Spleen (tissue), 11 donors: ENCODE data around the gene OXER1. TPM values are rescaled to one million over a fixed set of nuclear protein-coding genes. Genes with fewer than 3 reads are reported as not detected.
A peak's percentile ranks its signal among the peaks of the same experiment; 100 is the strongest.

Experiments
- DNase-seq: peaks from one replicate; pipeline ENCODE4 v3.0.0-alpha.2; 2020
- H3K27ac ChIP-seq, 8 donors: fragments of 200-600 bp; sonication (generic) in 7 of 8; 1 replicate in 4 of 8; 2 replicates in 4 of 8; pipeline versions ENCODE4 v1.5.0 to v1.8.0; 2016 to 2021; ENCODE audit warnings: inconsistent platforms in 4 of 8, mild to moderate bottlenecking in 4 of 8, moderate library complexity in 1 of 8
- H3K27me3 ChIP-seq, 7 donors: fragments of 200-600 bp; sonication (generic) in 6 of 7; replicated peaks in 1 of 7; 1 replicate in 4 of 7; 2 replicates in 3 of 7; pipeline versions ENCODE4 v1.5.0 to v1.8.0; 2016 to 2021; ENCODE audit warnings: inconsistent platforms in 3 of 7, mild to moderate bottlenecking in 1 of 7
- H3K36me3 ChIP-seq, 6 donors: fragments of 200-600 bp; sonication (generic) in 5 of 6; 1 replicate in 4 of 6; 2 replicates in 2 of 6; pipeline versions ENCODE4 v1.5.0 to v1.8.0; 2016 to 2021; ENCODE audit warnings: inconsistent platforms in 2 of 6
- H3K4me1 ChIP-seq, 6 donors: fragments of 200-600 bp; sonication (generic) in 5 of 6; 1 replicate in 3 of 6; 2 replicates in 3 of 6; pipeline versions ENCODE4 v1.5.0 to v1.8.0; 2016 to 2021; ENCODE audit warnings: inconsistent platforms in 3 of 6
- H3K4me3 ChIP-seq, 8 donors: fragments of 200-600 bp; sonication (generic) in 7 of 8; 1 replicate in 4 of 8; 2 replicates in 4 of 8; pipeline versions ENCODE4 v1.5.0 to v1.8.0; 2016 to 2021; ENCODE audit warnings: inconsistent platforms in 4 of 8, mild to moderate bottlenecking in 4 of 8, moderate library complexity in 2 of 8
- H3K9me3 ChIP-seq, 8 donors: fragments of 200-600 bp; sonication (generic) in 7 of 8; 1 replicate in 4 of 8; 2 replicates in 4 of 8; pipeline versions ENCODE4 v1.5.0 to v1.8.0; 2016 to 2021; ENCODE audit warnings: inconsistent platforms in 4 of 8
- POLR2A ChIP-seq, 3 donors: fragments of 450-650 bp; IDR thresholded peaks; one replicate each; pipeline ENCODE4 v1.5.1; 2017; ENCODE audit warnings: antibody characterized with exemption in 3 of 3, mild to moderate bottlenecking in 1 of 3
- POLR2AphosphoS5 ChIP-seq, 3 donors: sonication (generic); formaldehyde crosslinking; IDR thresholded peaks; one replicate each; pipeline ENCODE4 v1.5.1; 2017; ENCODE audit warnings: antibody characterized with exemption in 3 of 3
- WGBS, 5 donors: extraction: QIAGEN DNeasy Blood & Tissue Kit in 3 of 5; methylation state at CpG; one replicate each; pipeline versions ENCODE4 v1.1.5 to v1.1.7; 2013 to 2018; 5-methylcytosine and 5-hydroxymethylcytosine counted together
- intact Hi-C: fragments of 100-400 bp; cut with DNase I; formaldehyde crosslinking; loops from one replicate; pipeline ENCODE4 v1.15.0; 2023; ENCODE audit warnings: low total_unique reads
- polyA plus RNA-seq, 3 donors: library from polyadenylated mRNA; stranded (reverse); fragments of 200-250 nt; gene quantifications; one replicate each; pipeline ENCODE4 v1.2.1, GENCODE V29; 2013
- total RNA-seq, 7 donors: library from RNA; depleted of rRNA in 3 of 7; stranded (reverse); fragments of >200 nt in 3 of 7; fragmentation: NEBNext Ultra II Directional in 4 of 7; extraction: Animal tissue kit (Norgen Biotek cat#: 25700) in 4 of 7; gene quantifications; one replicate each; pipeline versions ENCODE4 v1.1.0 to v1.2.1, GENCODE V29; 2016 to 2021
- TF ChIP-seq, protein P1 (sequence below), 11 experiments: fragments of 200-600 bp in 7 of 11; fragments of 450-650 bp in 4 of 11; sonication (generic) in 4 of 11; IDR thresholded peaks in 8 of 11; conservative IDR thresholded peaks in 3 of 11; 1 replicate in 7 of 11; 2 replicates in 4 of 11; pipeline versions ENCODE4 v1.4.0 to v1.8.0; 2016 to 2021; ENCODE audit warnings: antibody characterized with exemption in 11 of 11, inconsistent platforms in 4 of 11, mild to moderate bottlenecking in 1 of 11
- donor health status: healthy with polysubstance abuse.
- donor health status: DM: no; HTN: no; CAD: no; lungs with moderate emphysema.
- donor health status: DM: no; HTN: no; CAD: no.
- donor health status: Bipolar disorder and iron deficiency.
- donor health status: healthy.
- donor health status: DM: no; HTN: no; CAD: no.
- donor health status: DM: yes; HTN: yes; CAD: no.

The OXER1 gene
- total and polyA plus RNA-seq, 10 donors = 1.3 to 6.3 (median 3.3) TPM

DNA sequence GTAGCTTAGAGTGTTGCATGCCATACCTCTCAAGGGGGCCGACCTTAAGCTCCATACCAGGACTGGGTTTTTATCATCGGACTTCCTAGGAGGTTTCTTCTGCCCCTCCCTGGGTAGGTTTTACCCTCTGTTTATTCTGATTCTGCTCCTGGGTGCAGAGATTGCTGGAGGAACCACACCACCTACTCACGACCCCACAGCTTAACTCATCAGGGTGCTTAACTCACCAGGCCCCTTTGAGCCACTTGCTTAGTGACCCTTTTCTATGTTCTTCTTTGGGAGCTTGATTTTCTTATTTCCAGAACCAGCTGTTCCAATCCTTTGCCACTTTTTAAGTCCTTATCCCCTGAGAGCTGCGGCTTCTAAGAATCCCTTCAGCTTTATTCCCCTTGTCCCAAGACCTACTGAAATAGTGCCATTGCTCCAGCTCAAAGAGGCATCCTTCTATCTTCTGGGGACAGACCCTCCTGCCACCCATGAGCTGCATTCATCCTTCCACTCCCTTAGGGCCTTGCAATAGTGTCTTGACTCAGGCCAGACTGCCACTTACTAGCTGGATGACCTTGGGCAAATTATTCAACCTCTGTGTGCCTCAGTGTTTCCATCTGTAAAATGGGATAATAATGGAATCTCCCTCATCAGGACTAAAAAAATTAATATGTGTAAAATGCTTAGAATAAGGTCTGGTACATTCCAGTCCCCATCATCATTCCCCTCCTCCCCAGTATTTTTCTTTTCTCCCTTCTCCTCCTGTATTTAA, 5.8 kb downstream of the OXER1 start:
- Histone ChIP-seq H3K4me1 (peaks cover 5 to 38% (median 25%) of the 10 kb centered on the region in 6 donors), H3K27ac (no peak overlapping the region), H3K36me3 (peaks cover 0 to 23% (median 0%) of the 10 kb centered on the region in 6 donors), H3K4me3 (no peak overlapping the region), H3K27me3 (no peaks in the 10 kb centered on the region), H3K9me3 (no peaks in the 10 kb centered on the region)
- 79 to 96% (median 91%) methylated on average over 4 of the region's 4 CpGs for WGBS, 5 donors
- TF ChIP-seq POLR2AphosphoS5 (IDR thresholded peaks at IDR 0.05) = no peak
- no peak for TF ChIP-seq POLR2A (IDR thresholded peaks at IDR 0.05)
- TF ChIP-seq, protein P1, sequence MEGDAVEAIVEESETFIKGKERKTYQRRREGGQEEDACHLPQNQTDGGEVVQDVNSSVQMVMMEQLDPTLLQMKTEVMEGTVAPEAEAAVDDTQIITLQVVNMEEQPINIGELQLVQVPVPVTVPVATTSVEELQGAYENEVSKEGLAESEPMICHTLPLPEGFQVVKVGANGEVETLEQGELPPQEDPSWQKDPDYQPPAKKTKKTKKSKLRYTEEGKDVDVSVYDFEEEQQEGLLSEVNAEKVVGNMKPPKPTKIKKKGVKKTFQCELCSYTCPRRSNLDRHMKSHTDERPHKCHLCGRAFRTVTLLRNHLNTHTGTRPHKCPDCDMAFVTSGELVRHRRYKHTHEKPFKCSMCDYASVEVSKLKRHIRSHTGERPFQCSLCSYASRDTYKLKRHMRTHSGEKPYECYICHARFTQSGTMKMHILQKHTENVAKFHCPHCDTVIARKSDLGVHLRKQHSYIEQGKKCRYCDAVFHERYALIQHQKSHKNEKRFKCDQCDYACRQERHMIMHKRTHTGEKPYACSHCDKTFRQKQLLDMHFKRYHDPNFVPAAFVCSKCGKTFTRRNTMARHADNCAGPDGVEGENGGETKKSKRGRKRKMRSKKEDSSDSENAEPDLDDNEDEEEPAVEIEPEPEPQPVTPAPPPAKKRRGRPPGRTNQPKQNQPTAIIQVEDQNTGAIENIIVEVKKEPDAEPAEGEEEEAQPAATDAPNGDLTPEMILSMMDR (IDR thresholded peaks at IDR 0.05 in 8 of 11, conservative IDR thresholded peaks at IDR 0.05 in 3 of 11) = no peak
- DNase-seq = no peak
- intact Hi-C loops = no loop called here

DNA sequence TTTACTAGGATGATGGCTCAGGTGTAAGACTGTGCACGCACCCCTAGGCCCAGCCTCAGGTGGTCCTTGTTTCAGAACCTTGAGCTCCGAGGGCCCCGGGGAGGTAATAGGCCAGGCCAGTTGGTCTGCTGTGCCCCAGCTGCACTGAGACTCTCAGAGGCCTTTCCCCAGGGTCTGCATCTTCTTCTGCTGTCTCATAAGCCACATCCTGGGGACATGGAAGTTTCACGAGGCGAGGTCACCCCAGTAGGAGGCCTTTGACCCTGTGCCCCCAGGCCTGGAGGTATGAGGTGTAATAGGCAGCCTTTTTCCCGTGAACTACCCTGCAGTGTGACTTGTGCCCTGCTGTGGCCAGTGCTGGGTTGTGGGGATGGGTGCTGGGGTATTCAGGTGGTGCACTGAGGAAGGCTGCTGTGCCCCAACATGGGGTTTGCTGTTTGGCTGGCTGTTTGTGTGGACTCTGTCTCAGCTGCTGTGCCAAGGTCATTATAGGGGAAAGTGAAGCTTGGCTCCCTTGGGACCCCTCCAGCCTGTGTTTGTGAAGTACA, 6.9 kb downstream of the OXER1 start:
- H3K4me3 ChIP-seq = no peak overlapping the region
- TF ChIP-seq POLR2A (IDR thresholded peaks at IDR 0.05) (no peak), POLR2AphosphoS5 (IDR thresholded peaks at IDR 0.05) (no peak)
- TF ChIP-seq, protein P1 (IDR thresholded peaks at IDR 0.05 in 8 of 11, conservative IDR thresholded peaks at IDR 0.05 in 3 of 11) = no peak
- 70 to 74% (median 71%) methylated on average over 5 to 6 of the region's 6 CpGs for WGBS, 5 donors
- intact Hi-C loops = no loop called here
- H3K9me3 ChIP-seq = no peaks in the 10 kb centered on the region
- peaks cover 13 to 41% (median 35%) of the 10 kb centered on the region in 6 donors for H3K4me1 ChIP-seq
- peaks cover 0 to 18% (median 0%) of the 10 kb centered on the region in 6 donors for H3K36me3 ChIP-seq
- H3K27ac ChIP-seq = no peak overlapping the region
- H3K27me3 ChIP-seq = no peaks in the 10 kb centered on the region
- DNase-seq = no peak

DNA sequence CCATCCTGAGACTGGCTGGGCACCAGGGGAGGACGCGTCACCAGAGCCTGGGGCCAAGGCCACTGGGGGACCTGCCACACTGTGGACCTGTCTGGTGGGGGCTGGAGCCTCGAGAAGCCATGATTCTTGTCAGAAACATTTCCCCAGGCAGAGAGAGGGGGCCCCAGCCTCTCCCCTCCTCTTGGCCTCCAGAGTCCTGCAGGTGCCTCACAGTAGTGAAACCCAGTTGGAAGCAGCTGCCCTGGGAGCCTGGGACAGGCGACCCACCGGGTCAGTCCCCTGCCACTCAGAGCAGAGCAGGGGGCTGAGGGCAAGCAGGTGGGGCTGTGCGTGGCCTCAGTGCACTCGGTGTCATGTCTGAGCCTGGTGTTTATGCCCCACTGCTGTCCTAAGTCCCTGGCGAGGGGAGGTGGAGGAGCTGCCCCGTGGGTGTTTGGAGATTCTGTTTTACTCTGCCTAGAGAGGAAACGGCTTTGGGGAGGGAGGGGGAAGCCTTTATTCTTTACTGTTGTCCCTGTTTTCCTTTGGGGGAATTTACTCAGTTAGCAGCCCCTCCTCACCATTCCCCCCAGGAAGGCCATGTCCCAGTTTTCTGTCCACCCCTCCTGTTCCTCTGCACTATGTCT, 7.7 kb downstream of the OXER1 start:
- no peaks in the 10 kb centered on the region for H3K27me3 ChIP-seq
- peaks cover 0 to 18% (median 0%) of the 10 kb centered on the region in 6 donors for H3K36me3 ChIP-seq
- no peak overlapping the region for H3K27ac ChIP-seq
- no peaks in the 10 kb centered on the region for H3K9me3 ChIP-seq
- intact Hi-C loops = no loop called here
- TF ChIP-seq POLR2A (IDR thresholded peaks at IDR 0.05) (no peak), POLR2AphosphoS5 (IDR thresholded peaks at IDR 0.05) (no peak)
- TF ChIP-seq, protein P1 (IDR thresholded peaks at IDR 0.05 in 8 of 11, conservative IDR thresholded peaks at IDR 0.05 in 3 of 11) = no peak
- 73 to 84% (median 78%) methylated on average over 10 of the region's 10 CpGs for WGBS, 5 donors
- H3K4me1 ChIP-seq = peaks cover 18 to 49% (median 43%) of the 10 kb centered on the region in 6 donors
- H3K4me3 ChIP-seq = no peak overlapping the region
- peak; percentile 73 for DNase-seq
